Myocyte (in vitro differentiated cells): ENCODE data around the gene ITGB2. TPM values are rescaled to one million over a fixed set of nuclear protein-coding genes. Genes with fewer than 3 reads are reported as not detected.
A peak's percentile ranks its signal among the peaks of the same experiment; 100 is the strongest.

Experiments
- DNase-seq: peaks from one replicate; pipeline ENCODE4 v3.0.0-alpha.2; 2012; ENCODE audit warnings: low read depth
- total RNA-seq: library from RNA; depleted of rRNA; stranded (reverse); fragments of >200 nt; gene quantifications from 2 replicates; pipeline ENCODE4 v1.2.3, GENCODE V29; 2014

Gene ITGB2
- total RNA-seq, 1 donor from 2014 or later, result 3.2 TPM

DNA sequence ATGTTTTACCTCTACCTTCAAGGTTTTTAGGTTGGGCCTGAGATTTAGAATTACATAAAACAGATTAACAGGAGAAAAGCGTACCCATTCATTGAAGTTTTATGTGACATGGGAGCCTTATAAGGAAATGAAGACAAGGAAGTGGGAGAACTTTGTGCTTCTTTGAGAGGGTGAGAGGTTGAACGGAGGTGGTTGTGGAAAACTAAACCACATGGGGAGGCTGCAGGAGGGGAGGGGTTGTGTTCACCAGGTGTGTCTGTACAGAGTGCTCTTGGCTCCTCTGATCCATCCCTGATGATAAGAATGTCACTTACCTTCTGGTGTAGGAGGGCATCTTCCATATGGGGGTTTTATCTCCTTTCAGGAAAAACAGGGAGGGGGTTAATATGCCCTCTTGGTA lies 21.9 kb upstream of the ITGB2 start:
- no peak for DNase-seq

DNA sequence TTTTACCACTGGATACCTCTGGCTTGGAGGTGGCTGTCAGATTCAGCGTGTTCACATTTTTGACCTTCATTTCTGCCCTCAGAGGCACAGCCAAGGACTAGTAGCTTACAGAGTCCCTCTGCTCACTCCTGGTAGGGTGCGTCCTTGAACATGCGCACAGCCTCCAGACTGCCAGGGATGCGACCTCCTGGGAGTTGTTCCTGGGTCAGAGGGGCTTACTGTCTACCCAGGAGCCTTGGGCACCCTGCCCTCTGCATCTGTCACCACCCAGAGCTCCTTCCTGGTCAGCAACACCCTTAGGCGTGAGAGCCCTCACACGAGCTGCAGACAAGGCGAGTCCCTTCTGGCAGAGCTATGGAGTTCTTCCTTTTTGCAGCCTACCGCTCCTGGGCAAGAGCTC lies 20.9 kb upstream of the ITGB2 start:
- no peak for DNase-seq

DNA sequence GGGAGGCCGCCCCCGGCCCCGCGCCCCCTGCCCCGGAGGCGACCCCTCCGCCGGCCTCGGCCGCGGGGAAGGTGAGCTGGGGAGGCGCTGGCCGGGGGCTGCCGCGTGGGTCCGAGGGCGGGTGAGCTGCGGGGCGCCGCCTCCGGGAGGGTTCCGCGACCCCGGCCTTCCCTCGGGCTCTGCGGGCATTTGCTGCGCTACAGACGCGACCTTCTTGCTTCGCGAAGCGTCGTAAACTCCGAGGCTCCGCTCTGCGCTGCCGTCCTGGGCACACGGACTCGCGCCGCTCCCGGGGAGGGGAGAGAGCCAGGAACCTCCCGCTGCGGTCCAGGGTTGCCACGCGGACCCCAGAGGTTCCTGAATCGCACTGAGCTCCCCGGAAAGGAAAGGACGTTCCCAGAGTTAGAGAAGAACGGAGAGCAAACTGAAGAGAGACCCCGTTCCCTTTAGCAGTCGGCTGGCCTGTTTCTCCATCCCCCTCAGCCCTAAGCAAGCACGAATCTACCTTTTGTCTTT lies 19.5 kb upstream of the ITGB2 start:
- DNase-seq, result no peak

DNA sequence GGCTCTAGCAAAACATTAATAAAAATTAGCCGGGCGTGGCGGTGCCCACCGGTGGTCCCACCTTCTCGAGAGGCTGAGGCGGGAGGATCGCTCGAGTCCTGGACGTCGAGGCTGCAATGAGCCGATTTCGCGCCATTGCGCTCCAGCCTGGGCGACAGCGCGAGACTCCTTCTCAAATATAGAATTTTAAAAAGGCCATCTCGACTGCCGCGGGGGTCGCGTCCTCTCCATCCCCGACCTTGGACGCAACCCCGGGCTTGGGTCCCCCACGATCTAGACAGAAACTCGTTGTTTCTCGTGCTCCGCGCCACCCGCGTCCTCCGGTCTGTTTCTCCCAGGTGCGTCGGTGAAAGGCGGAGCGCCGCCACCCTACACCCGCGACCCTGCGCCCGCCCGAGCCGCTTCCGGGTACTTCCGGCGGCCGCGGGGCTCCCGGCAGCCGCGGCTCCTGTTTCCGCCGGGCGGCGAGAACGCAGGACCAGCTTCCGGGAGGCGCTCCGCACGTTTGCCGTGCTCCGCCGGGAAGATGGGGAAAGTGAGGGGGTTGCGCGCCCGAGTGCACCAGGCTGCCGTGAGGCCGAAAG lies 18.9 kb upstream of the ITGB2 start, which contains the start of gene SLX9:
TSS of gene SLX9 (plus strand) at position 498 of the 584 bp plus-strand sequence. CDS start at position 527, 29 bp downstream.
- peak; percentile 78 for DNase-seq

DNA sequence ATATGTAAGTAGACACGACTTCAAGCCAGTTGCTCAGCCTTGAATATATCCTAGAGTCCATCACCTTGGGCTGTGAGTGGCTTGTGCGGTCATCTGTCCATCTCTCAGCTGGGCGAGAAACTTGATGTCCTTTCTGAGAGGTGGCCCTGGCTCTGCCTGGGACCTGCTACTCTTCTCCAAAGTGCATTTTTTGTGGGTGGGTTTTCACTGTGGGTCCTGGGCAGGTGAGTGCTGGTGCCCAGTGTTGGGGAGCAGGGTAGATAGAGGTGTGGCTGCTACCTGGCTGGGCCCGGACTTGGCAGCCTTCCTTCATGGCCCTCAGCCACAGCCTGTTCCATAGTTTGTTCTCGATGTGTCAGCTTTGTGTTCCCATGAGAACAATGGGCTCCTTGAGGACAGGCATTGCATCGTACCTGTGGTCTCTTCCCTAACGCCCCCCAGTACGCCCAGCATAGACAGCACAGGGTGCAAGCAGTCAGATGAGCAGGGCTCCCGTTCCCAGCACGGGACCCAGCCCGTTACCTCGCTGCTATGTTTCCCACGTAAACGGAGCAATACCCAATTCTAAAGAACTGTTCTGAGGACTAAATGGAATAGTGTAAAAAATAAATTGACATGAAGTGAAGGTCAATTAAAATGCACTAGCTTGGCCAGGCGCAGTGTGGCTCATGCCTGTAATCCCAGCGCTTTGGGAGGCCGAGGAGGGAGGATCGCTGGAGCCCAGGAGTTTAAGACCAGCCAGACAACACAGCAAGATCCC lies 18.3 kb upstream of the ITGB2 start:
- no peak for DNase-seq

DNA sequence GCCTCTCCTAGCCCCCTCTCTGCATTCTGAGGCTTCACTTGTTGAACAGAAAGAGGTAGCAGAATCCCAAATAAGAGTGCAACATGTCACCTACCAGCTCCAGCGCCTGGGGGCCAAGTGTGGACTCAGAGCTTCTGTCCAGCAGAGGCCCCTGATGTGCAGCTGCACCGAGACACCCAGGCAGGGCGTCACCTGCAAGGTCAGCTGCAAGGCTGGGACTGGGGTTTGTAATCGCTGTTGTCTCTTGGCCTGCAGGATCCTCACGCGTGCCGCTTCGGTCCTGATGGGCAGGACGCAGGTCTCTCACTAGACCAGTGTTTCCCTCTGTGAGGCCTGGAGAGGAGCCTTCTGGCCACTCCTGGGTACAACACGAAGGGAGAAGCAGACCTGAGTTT lies 14.8 kb upstream of the ITGB2 start:
- no peak for DNase-seq

DNA sequence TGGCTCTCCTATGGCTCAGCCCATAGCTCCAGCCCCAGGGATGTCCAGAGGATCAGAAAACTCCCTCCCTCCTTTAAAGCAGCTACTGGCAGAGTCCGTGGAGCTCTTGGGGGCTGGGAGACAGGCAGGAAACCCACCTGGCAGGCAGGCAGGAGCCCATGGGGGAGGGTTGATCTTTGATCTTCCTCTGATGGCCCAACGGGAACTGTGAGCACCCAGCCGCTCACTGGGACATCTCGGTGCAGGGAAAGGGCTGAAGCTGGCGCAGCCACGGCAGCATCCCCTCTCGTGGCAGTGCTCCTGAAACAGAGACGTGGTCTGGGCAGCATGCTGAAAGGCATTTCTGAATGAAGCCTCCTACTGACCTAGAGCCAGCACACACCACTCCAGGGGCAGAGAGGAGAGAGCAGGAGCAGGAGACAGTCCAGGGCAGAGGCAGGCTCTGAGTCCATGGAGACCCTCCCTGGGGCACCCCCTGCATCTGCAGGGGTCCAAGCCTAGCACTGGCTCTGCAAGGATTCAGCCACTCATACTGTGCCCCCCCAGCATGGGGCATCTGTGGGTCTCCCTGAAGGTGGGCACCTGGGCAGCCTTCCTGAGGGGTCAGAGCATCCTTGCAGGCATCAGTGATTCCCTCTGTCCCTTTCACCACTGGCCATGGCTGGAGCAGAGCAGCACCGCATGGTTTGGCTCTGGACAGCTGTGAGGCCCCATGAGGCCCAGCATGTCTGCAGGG lies 14.3 kb upstream of the ITGB2 start:
- no peak for DNase-seq

DNA sequence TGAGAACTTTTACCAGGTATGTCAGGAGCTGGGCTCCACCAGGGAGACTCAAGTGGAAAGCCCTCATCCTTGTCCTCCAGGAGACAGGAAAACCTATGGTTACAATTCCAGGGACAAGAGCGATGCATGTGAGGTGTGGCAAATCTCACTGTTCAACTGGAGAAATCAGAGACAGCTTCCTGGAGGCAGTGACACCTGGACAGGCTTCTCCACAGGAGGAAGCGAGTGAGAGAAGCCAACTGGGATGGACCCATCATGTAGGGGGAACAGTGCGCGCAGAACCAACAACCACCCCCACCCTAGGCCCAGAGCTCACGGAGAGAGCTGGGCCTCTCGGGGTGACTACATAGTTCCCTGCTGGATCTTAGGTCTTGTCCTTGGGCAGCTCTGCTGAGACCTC lies 13.6 kb upstream of the ITGB2 start:
- DNase-seq, result no peak

DNA sequence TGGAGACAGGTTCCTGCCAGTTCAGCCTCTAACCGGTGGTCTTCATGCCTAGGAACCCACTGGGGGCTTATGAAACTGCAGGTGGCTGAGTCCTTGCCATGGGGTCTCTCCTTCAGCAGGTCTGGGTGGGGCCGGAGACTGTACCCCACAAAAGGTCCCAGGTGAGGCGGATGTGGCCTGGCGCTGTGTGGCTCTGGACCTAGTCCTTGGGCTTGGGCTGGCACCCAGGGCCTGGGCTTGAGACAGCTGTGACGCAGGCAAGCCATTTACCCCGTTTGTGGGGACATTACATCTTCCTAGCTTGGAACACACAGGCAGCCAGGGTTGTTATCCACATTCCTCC lies 13.2 kb upstream of the ITGB2 start:
- no peak for DNase-seq

DNA sequence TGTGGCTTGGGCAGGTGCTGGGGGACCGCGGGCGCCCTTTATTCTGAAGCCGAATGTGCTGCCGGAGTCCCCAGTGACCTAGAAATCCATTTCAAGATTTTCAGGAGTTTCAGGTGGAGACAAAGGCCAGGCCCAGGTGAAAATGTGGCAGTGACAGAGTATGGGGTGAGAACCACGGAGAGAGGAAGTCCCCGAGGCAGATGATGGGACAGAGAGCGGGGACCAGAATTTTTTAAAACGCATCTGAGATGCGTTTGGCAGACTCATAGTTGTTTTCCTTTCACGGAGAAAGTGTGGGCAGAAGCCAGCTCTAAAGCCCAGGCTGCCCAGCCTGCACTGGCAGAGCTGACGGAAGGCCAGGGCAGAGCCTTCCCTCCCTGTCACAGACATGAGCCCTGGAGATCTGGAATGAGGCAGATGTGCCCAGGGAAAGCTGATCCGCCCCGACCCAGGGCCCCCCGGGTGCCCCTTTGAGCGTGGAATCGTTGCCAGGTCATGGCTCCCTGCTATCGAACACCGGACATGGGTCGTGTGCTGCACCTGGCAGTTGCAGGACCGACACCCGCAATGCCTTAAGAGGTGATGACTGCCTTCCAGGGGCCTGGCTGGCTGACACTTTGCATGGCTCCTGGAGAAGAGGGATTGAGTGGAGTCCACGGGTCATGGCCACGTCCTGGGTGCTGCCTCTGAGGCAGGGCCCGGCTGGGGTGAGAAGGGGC lies 12.7 kb upstream of the ITGB2 start:
- no peak for DNase-seq

DNA sequence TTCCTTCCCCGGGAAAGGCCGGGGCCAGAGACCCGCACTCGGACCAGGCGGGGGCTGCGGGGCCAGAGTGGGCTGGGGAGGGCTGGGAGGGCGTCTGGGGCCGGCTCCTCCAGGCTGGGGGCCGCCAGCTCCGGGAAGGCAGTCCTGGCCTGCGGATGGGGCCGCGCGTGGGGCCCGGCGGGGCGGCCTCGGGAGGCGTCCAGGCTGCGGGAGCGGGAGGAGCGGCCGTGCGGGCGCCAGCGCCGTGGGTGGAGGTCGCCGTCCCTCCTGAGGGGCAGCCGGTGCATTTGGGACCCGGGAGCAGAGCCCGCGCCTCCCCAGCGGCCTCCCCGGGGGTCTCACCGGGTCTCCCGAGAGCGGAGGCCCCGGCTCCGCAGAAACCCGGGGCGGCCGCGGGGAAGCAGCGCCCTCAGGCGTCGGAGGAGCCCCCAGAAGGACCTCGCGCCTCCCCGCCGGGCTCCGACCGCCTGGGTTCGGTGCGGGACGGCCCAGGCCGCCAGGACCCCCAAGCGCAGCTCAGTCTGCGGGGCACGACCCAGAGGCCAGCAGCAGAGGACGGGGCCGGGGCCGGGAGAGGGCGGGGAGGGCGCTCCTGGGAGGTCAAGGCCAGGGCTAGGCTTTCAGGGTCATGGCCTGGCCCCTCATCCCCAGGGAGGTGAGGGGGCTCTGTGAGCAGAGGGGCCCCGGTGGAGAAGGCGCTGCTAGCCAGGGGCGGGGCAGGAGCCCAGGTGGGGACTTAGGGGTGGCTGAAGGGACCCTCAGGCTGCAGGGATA lies 11.9 kb upstream of the ITGB2 start:
- DNase-seq, result no peak

DNA sequence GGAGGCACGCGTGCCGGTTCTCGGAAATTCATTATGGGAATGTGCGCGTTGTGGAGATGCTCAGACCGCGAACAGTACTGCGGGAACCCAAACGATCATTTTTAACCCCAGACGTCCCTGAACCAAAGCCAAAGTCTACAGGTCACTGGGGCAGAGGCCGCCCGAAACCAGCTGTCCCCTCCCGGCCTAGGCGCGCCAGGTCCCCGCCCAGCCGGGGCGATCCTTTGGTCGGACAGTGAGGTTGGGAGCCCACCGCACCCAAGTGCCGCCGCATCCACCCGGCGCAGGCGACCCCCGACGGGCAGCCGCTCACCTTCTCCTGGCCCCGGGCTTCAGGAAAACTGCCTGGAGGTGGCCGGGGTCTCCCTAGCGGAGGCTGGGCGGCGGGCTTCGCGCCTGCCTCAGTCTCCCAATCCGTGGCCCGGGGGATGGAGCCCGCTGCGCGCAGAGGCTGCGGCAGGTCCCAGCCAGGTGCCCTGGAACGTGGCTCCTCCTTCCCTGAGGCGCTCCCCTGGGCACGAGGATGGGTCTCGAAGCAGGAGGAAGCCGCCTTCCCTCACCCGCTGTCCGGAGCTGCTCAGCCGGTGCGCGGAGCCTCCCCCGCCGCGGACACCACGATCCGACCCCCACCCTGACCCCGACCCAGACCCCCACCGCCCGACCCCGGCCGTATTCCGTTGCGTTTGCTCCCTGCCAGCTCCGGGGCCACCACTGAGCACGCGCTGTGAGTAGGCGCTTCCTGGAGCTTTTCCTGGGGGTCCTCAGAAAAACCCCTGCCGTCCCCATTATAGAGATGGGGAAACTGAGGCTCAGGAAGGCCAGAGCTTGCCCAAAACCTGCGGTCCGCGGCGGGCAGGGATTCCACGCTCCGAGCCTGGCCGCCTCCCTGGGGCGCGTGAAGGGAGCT lies 11.1 kb upstream of the ITGB2 start:
- no peak for DNase-seq

DNA sequence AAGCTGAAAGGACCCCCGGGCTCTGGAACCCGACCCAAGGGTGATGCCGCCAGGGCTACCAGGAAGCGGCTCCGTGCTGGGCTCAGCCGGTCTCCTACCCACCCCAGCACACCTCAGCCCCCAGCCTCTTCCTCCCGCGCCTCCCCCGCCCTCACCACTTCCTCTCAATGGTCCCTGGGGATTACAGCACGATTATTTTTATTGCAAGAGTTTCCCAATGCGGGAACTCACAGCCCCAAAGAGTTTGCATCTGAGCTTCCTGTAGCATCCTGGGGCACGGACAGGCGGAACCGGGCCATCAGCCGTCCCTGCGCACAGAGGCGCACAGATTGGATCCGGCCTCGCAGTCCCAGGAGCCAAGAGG lies 10.4 kb upstream of the ITGB2 start:
- DNase-seq, result no peak

DNA sequence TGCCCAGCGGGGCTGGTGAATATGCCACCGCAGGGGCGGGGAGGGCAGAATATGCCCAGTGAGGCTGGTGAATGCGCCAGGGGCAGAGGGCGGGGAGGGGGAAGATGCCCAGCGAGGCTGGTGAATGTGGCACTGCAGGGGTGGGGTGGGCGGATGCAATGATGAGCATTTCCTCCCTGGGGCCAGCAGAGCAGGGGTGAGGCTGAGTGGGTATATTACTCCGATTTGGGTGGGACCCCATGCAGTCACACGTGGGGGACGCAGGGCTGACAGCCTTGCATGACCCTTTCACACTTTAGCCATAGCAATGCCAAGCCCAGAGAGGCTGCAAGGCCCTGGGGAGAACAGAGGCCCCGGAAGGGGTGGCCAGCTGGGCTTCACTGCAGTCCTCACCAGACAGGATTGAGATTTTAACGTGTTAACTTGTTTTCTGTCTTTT lies 9.9 kb upstream of the ITGB2 start:
- DNase-seq, result no peak

DNA sequence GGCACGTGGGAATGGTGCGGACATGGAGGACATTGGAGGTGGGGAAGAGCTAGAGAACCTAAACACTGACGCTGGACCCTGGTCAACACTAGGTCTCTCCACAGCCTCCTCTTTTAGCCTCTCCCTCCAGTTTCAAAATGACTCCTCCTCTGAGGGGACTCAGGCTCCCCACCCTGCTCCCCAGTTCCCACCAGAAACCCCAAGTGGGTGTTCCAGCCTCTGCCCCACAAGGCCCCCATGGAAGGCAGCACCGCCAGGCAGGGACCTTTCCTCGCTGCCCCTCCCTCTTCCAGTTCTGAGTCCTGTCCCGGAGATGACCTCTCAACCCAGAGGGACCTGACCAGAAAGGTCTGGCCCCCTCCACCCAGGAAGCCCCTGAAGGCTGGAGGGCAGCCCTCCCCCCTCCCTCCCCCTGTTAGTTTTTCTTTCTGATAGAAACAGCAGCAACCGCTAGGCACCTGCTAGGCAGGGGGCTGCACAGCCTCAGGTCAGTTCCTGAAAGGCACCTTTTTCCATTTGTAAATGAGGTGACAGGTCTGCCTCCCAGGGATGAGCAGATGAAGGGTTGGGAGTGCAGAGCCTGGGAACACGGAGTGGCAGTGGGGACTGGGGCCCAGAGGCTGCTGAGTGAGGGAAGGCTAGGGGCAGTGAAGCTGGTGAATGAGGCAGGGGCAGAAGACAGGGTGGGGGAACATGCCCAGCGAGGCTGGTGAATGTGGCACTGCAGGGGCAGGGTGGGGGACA lies 9.3 kb upstream of the ITGB2 start:
- no peak for DNase-seq

DNA sequence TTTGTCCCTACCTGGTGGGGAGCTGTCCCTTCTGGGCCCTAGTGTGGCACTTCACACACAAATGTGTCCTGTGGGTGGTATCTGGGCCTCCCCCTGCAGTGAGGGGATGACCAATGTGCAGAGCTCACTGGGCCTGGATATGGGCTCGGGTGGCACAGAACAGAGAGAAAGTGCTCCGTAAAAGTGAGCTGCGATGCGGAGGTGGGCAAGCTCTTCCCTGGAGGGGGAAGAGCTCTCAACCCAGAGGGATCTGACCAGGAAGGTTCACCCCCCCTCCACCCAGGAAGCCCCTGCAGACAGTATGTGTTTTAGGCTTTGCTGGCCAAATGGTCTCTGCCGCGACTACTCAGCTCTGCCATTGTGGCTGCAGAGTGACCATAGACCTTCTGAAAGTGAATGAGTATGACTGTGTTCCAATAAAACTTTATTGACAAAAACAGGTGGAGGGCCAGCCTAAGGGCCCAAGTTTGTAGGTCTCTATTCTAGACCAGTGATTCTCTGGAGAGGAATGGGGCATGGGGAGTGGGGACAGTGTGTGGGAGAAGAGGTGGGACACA lies 8.6 kb upstream of the ITGB2 start:
- DNase-seq, result no peak

DNA sequence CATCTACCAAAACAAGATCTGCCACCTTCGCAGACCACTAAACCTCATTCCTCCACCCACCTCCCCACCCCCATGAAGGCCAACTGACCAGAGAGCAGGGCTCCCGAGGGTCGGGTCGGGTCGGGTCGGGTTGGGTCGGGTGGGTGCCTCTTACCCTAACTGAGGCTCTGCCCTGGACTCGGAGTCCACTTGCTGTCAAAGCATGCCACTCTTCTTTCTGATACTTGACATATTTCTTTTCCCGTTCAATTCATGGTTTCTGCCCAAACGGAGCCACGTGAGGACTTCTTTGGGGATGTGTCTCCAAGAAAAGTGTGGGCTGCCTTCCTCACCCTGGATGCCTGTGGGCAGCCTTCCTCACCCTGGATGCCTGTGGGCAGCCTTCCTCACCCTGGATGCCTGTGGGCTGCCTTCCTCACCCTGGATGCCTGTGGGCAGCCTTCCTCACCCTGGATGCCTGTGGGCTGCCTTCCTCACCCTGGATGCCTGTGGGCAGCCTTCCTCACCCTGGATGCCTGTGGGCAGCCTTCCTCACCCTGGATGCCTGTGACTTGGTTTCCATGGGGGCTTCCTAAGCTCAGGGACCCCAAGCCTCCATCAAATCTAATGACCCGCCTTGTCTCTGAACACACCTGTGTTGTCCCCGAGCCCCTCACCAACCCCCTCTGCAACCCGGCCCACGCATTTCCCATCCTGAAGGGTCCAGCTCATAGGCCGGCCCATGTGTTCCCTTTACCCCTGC lies 8.0 kb upstream of the ITGB2 start:
- peak; percentile 75 for DNase-seq
